ENCODE data around the gene SLC43A2. TPM values are rescaled to one million over a fixed set of nuclear protein-coding genes. Genes with fewer than 3 reads are reported as not detected.

Gene SLC43A2
- total and polyA plus RNA-seq, 2 of the 13 experiments (the other 11 are each of a cell fraction or from before 2014, with no cell fraction given) = 7.3 to 20.0 TPM

- TF ChIP-seq ZNF775 (CRISPR knock-in tag; IDR thresholded peaks at IDR 0.05; ENCODE audit: borderline replicate concordance) (no peak), MTF1 (CRISPR knock-in tag; IDR thresholded peaks at IDR 0.05) (no peak), ZNF841 (CRISPR knock-in tag; IDR thresholded peaks at IDR 0.05; ENCODE audit: borderline replicate concordance) (no peak), SKIL (CRISPR knock-in tag; IDR thresholded peaks at IDR 0.05; ENCODE audit: borderline replicate concordance) (peak; percentile 69; the same call in 1 of the 2 replicates), TRIM24 (CRISPR knock-in tag; IDR thresholded peaks at IDR 0.05) (no peak), SP1 (IDR thresholded peaks at IDR 0.05) (no peak), SP1 (CRISPR knock-in tag; IDR thresholded peaks at IDR 0.05) (no peak), ELF1 (CRISPR knock-in tag; IDR thresholded peaks at IDR 0.05) (peak; percentile 21; the same call in 1 of the 2 replicates), ZSCAN31 (CRISPR knock-in tag; IDR thresholded peaks at IDR 0.05; ENCODE audit: low read depth) (peak; percentile 66; the same call in 1 of the 2 replicates), ZC3H4 (CRISPR knock-in tag; IDR thresholded peaks at IDR 0.05; ENCODE audit: borderline replicate concordance) (peak; percentile 35; the same call in 1 of the 2 replicates), CHCHD3 (CRISPR knock-in tag; IDR thresholded peaks at IDR 0.05) (no peak), ZNF766 (CRISPR knock-in tag; IDR thresholded peaks at IDR 0.05; ENCODE audit: borderline replicate concordance) (no peak), TAF15 (IDR thresholded peaks at IDR 0.05; ENCODE audit: low read depth, low read length, poor library complexity, severe bottlenecking) (no peak), NCOA5 (CRISPR knock-in tag; IDR thresholded peaks at IDR 0.05) (no peak), ZNF329 (CRISPR knock-in tag; IDR thresholded peaks at IDR 0.05; ENCODE audit: low read depth) (no peak), ESRRA (CRISPR knock-in tag; IDR thresholded peaks at IDR 0.05; ENCODE audit: low read depth) (peak; percentile 99), PRDM4 (CRISPR knock-in tag; IDR thresholded peaks at IDR 0.05; ENCODE audit: borderline replicate concordance) (no peak)
- TF ChIP-seq, protein P1, sequence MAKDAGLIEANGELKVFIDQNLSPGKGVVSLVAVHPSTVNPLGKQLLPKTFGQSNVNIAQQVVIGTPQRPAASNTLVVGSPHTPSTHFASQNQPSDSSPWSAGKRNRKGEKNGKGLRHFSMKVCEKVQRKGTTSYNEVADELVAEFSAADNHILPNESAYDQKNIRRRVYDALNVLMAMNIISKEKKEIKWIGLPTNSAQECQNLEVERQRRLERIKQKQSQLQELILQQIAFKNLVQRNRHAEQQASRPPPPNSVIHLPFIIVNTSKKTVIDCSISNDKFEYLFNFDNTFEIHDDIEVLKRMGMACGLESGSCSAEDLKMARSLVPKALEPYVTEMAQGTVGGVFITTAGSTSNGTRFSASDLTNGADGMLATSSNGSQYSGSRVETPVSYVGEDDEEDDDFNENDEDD (CRISPR knock-in tag; IDR thresholded peaks at IDR 0.05; ENCODE audit: borderline replicate concordance) = 0 out of 2 replicates have a peak, but pooled peaks have one; percentile 12
- TF ChIP-seq, protein P2, sequence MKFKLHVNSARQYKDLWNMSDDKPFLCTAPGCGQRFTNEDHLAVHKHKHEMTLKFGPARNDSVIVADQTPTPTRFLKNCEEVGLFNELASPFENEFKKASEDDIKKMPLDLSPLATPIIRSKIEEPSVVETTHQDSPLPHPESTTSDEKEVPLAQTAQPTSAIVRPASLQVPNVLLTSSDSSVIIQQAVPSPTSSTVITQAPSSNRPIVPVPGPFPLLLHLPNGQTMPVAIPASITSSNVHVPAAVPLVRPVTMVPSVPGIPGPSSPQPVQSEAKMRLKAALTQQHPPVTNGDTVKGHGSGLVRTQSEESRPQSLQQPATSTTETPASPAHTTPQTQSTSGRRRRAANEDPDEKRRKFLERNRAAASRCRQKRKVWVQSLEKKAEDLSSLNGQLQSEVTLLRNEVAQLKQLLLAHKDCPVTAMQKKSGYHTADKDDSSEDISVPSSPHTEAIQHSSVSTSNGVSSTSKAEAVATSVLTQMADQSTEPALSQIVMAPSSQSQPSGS (CRISPR knock-in tag; IDR thresholded peaks at IDR 0.05) = no peak
- TF ChIP-seq, protein P3, sequence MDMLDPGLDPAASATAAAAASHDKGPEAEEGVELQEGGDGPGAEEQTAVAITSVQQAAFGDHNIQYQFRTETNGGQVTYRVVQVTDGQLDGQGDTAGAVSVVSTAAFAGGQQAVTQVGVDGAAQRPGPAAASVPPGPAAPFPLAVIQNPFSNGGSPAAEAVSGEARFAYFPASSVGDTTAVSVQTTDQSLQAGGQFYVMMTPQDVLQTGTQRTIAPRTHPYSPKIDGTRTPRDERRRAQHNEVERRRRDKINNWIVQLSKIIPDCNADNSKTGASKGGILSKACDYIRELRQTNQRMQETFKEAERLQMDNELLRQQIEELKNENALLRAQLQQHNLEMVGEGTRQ (IDR thresholded peaks at IDR 0.05; ENCODE audit: low read depth, low read length) = no peak
- TF ChIP-seq, protein P3 (CRISPR knock-in tag; IDR thresholded peaks at IDR 0.05; ENCODE audit: borderline replicate concordance) = no peak
Observed at GRCh38 chr17:1649844-1650501, 21.3 kb upstream of the SLC43A2 start, which contains the start of gene RILP (continued).

Data from HepG2 (cell line).